Rectal smooth muscle tissue (tissue), 1 donor: Measurements from ENCODE around the gene DNAJC6.

Experiments
- H3K27ac ChIP-seq: one replicate; pipeline ENCODE4 v1.7.0; 2013; ENCODE audit warnings: low read depth, low read length, inconsistent platforms
- H3K27me3 ChIP-seq: one replicate; pipeline ENCODE4 v1.7.0; 2013; ENCODE audit warnings: low read length; ENCODE audit not compliant: control insufficient read depth, insufficient read depth
- H3K36me3 ChIP-seq: one replicate; pipeline ENCODE4 v1.7.0; 2013; ENCODE audit warnings: low read length; ENCODE audit not compliant: control insufficient read depth, insufficient read depth
- H3K4me1 ChIP-seq: one replicate; pipeline ENCODE4 v1.7.0; 2013; ENCODE audit warnings: low read length; ENCODE audit not compliant: control insufficient read depth, insufficient read depth
- H3K4me3 ChIP-seq: one replicate; pipeline ENCODE4 v1.7.0; 2013; ENCODE audit warnings: low read length
- H3K9ac ChIP-seq: one replicate; pipeline ENCODE4 v1.7.0; 2013; ENCODE audit warnings: low read length

The DNAJC6 gene

GRCh38 chr1:65309304-65310077 lies at the start of gene DNAJC6:
TSS of gene DNAJC6 (plus strand) at chr1:65309543. CDS start at chr1:65309746, 203 bp downstream.
- Histone ChIP-seq H3K4me1 (no peaks in the 10 kb centered on the region), H3K9ac (no peak within 1 kb of the TSS), H3K27me3 (no peaks in the 10 kb centered on the region), H3K36me3 (no peaks in the 10 kb centered on the region), H3K4me3 (peak within 1 kb of the TSS; percentile 13), H3K27ac (no peak within 1 kb of the TSS)

- Histone ChIP-seq H3K4me3 (no peak overlapping the region), H3K9ac (no peak overlapping the region), H3K4me1 (no peaks in the 10 kb centered on the region), H3K27me3 (peaks cover 5% of the 10 kb centered on the region), H3K27ac (no peak overlapping the region), H3K36me3 (no peaks in the 10 kb centered on the region)
Measured at GRCh38 chr1:65259816-65260215, 49.5 kb upstream of the DNAJC6 start.

- peaks cover 3% of the 10 kb centered on the region for H3K27me3 ChIP-seq
- H3K4me3 ChIP-seq = no peak overlapping the region
- no peaks in the 10 kb centered on the region for H3K36me3 ChIP-seq
- H3K4me1 ChIP-seq = no peaks in the 10 kb centered on the region
- no peak overlapping the region for H3K9ac ChIP-seq
- no peak overlapping the region for H3K27ac ChIP-seq
Measured at GRCh38 chr1:65260851-65261473, 48.4 kb upstream of the DNAJC6 start.

- no peak overlapping the region for H3K4me3 ChIP-seq
- H3K27me3 ChIP-seq = peaks cover 3% of the 10 kb centered on the region
- H3K36me3 ChIP-seq = no peaks in the 10 kb centered on the region
- H3K27ac ChIP-seq = no peak overlapping the region
- H3K4me1 ChIP-seq = no peaks in the 10 kb centered on the region
- no peak overlapping the region for H3K9ac ChIP-seq
Measured at GRCh38 chr1:65263286-65263685, 46.1 kb upstream of the DNAJC6 start.

GRCh38 chr1:65264197-65264929 lies 45.0 kb upstream of the DNAJC6 start:
- Histone ChIP-seq H3K4me1 (no peaks in the 10 kb centered on the region), H3K27me3 (peaks cover 3% of the 10 kb centered on the region), H3K4me3 (peak overlapping the region; percentile 32), H3K36me3 (no peaks in the 10 kb centered on the region), H3K27ac (no peak overlapping the region), H3K9ac (no peak overlapping the region)

GRCh38 chr1:65265296-65265650 lies 44.1 kb upstream of the DNAJC6 start:
- peak overlapping the region; percentile 43 for H3K4me3 ChIP-seq
- peaks cover 3% of the 10 kb centered on the region for H3K27me3 ChIP-seq
- H3K4me1 ChIP-seq = no peaks in the 10 kb centered on the region
- H3K36me3 ChIP-seq = no peaks in the 10 kb centered on the region
- H3K9ac ChIP-seq = no peak overlapping the region
- H3K27ac ChIP-seq = no peak overlapping the region

- Histone ChIP-seq H3K27me3 (peaks cover 3% of the 10 kb centered on the region), H3K27ac (no peak overlapping the region), H3K36me3 (no peaks in the 10 kb centered on the region), H3K4me1 (no peaks in the 10 kb centered on the region), H3K9ac (no peak overlapping the region), H3K4me3 (peak overlapping the region; percentile 43)
Measured at GRCh38 chr1:65265651-65266351, 43.5 kb upstream of the DNAJC6 start.

- H3K27ac ChIP-seq = no peak overlapping the region
- H3K9ac ChIP-seq = no peak overlapping the region
- no peaks in the 10 kb centered on the region for H3K4me1 ChIP-seq
- no peak overlapping the region for H3K4me3 ChIP-seq
- no peaks in the 10 kb centered on the region for H3K36me3 ChIP-seq
- peaks cover 3% of the 10 kb centered on the region for H3K27me3 ChIP-seq
Measured at GRCh38 chr1:65266476-65266875, 42.9 kb upstream of the DNAJC6 start.

GRCh38 chr1:65267271-65267670 lies 42.1 kb upstream of the DNAJC6 start:
- Histone ChIP-seq H3K9ac (no peak overlapping the region), H3K27ac (no peak overlapping the region), H3K27me3 (peaks cover 3% of the 10 kb centered on the region), H3K36me3 (no peaks in the 10 kb centered on the region), H3K4me3 (no peak overlapping the region), H3K4me1 (no peaks in the 10 kb centered on the region)

GRCh38 chr1:65267683-65268082 lies 41.7 kb upstream of the DNAJC6 start:
- no peak overlapping the region for H3K4me3 ChIP-seq
- H3K27ac ChIP-seq = no peak overlapping the region
- H3K27me3 ChIP-seq = peaks cover 3% of the 10 kb centered on the region
- H3K9ac ChIP-seq = no peak overlapping the region
- no peaks in the 10 kb centered on the region for H3K4me1 ChIP-seq
- no peaks in the 10 kb centered on the region for H3K36me3 ChIP-seq

GRCh38 chr1:65269612-65270011 lies 39.7 kb upstream of the DNAJC6 start:
- Histone ChIP-seq H3K4me3 (no peak overlapping the region), H3K27ac (no peak overlapping the region), H3K4me1 (no peaks in the 10 kb centered on the region), H3K27me3 (peaks cover 3% of the 10 kb centered on the region), H3K9ac (no peak overlapping the region), H3K36me3 (no peaks in the 10 kb centered on the region)
